Sigmoid colon (tissue), 7 donors: ENCODE measurements around the gene FFAR2. TPM values are rescaled to one million over a fixed set of nuclear protein-coding genes. Genes with fewer than 3 reads are reported as not detected.
"Not testable (repeated sequence)": the region's sequence is repeated elsewhere in the genome, so short reads cannot be mapped to it uniquely, and the experiment has no call there.

ENCODE experiments used
- DNase-seq: peaks from one replicate; pipeline ENCODE4 v3.0.0-alpha.2; 2019
- H3K27ac ChIP-seq, 4 donors: fragments of 200-600 bp; sonication (generic); one replicate each; pipeline ENCODE4 v1.5.1; 2016 to 2019; ENCODE audit warnings: mild to moderate bottlenecking in 1 of 4
- H3K27me3 ChIP-seq, 3 donors: fragments of 200-600 bp; sonication (generic); one replicate each; pipeline ENCODE4 v1.5.1; 2019; ENCODE audit warnings: mild to moderate bottlenecking in 1 of 3
- H3K36me3 ChIP-seq, 4 donors: fragments of 200-600 bp; sonication (generic); one replicate each; pipeline ENCODE4 v1.5.1; 2016 to 2019
- H3K4me1 ChIP-seq, 4 donors: fragments of 200-600 bp; sonication (generic); one replicate each; pipeline ENCODE4 v1.5.1; 2017 to 2019
- H3K4me3 ChIP-seq, 4 donors: fragments of 200-600 bp; sonication (generic); one replicate each; pipeline ENCODE4 v1.5.1; 2017 to 2019; ENCODE audit warnings: mild to moderate bottlenecking in 2 of 4, moderate library complexity in 1 of 4
- H3K9me3 ChIP-seq, 4 donors: fragments of 200-600 bp in 3 of 4; sonication (generic) in 3 of 4; one replicate each; pipeline versions ENCODE4 v1.5.1 to v1.6.1; 2013 to 2019
- EP300 ChIP-seq, 4 donors: sonication (generic); formaldehyde crosslinking; IDR thresholded peaks; one replicate each; pipeline ENCODE4 v1.6.1; 2017; ENCODE audit warnings: antibody characterized with exemption in 4 of 4
- POLR2A ChIP-seq, 2 donors: fragments of 450-650 bp; IDR thresholded peaks; one replicate each; pipeline ENCODE4 v1.6.1; 2016; ENCODE audit warnings: antibody characterized with exemption in 2 of 2, mild to moderate bottlenecking in 2 of 2, moderate library complexity in 2 of 2
- POLR2AphosphoS5 ChIP-seq, 4 donors: sonication (generic); formaldehyde crosslinking; IDR thresholded peaks; one replicate each; pipeline ENCODE4 v1.6.1; 2017; ENCODE audit warnings: antibody characterized with exemption in 4 of 4
- WGBS, 2 donors: extraction: QIAGEN DNeasy Blood & Tissue Kit; methylation state at CpG; one replicate each; pipeline ENCODE4 v1.1.7; 2013; 5-methylcytosine and 5-hydroxymethylcytosine counted together
- intact Hi-C: fragments of 100-400 bp; cut with DNase I; formaldehyde crosslinking; loops from one replicate; pipeline ENCODE4 v1.15.1; 2023
- polyA plus RNA-seq, 3 donors: library from polyadenylated mRNA; stranded (reverse); fragments of 200-250 nt; gene quantifications; one replicate each; pipeline ENCODE4 v1.2.3, GENCODE V29; 2013
- total RNA-seq, 4 donors: library from RNA; depleted of rRNA; stranded (reverse); fragments of >200 nt; gene quantifications; one replicate each; pipeline ENCODE4 v1.1.0, GENCODE V29; 2016
- TF ChIP-seq, protein P1 (sequence below), 4 experiments: fragments of 450-650 bp in 3 of 4; fragments of 200-600 bp in 1 of 4; IDR thresholded peaks; one replicate each; pipeline ENCODE4 v1.5.1; 2016 to 2019; ENCODE audit warnings: antibody characterized with exemption in 4 of 4, mild to moderate bottlenecking in 3 of 4, moderate library complexity in 2 of 4
- donor health status: healthy with polysubstance abuse.
- donor health status: Bipolar disorder and iron deficiency.
- donor health status: healthy.

FFAR2 gene
- total and polyA plus RNA-seq, 7 donors: 0.69 to 0.92 (median 0.81) TPM; not detected in 4

DNA sequence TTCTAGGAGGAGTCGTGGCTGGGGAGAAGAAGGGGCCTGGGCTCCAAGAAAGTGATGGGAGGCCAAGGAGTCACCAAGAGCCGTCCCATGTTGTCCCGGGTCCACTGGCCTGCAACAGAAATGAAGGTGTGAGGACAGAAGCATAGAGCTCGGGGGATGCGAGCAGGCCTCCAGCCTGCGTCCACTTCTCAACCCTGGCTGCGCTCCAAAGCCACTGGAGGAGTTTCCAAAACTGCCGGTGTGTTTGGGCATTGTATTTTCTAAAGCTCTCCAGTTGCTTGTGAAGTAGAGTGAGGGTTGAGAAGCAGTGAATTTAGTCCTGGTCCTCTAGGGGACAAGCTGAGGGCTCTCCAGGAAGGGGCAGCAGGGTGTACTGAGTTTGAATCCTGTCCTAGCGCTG lies 13.0 kb downstream of the FFAR2 start:
- no peak overlapping the region for H3K27ac ChIP-seq
- no peak for DNase-seq
- WGBS, 2 donors: 82 to 86% methylated on average over 9 of the region's 9 CpGs
- peaks cover 0 to 16% (median 7%) of the 10 kb centered on the region in 4 donors for H3K4me1 ChIP-seq
- no peaks in the 10 kb centered on the region for H3K27me3 ChIP-seq
- TF ChIP-seq, protein P1, sequence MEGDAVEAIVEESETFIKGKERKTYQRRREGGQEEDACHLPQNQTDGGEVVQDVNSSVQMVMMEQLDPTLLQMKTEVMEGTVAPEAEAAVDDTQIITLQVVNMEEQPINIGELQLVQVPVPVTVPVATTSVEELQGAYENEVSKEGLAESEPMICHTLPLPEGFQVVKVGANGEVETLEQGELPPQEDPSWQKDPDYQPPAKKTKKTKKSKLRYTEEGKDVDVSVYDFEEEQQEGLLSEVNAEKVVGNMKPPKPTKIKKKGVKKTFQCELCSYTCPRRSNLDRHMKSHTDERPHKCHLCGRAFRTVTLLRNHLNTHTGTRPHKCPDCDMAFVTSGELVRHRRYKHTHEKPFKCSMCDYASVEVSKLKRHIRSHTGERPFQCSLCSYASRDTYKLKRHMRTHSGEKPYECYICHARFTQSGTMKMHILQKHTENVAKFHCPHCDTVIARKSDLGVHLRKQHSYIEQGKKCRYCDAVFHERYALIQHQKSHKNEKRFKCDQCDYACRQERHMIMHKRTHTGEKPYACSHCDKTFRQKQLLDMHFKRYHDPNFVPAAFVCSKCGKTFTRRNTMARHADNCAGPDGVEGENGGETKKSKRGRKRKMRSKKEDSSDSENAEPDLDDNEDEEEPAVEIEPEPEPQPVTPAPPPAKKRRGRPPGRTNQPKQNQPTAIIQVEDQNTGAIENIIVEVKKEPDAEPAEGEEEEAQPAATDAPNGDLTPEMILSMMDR (IDR thresholded peaks at IDR 0.05): no peak
- TF ChIP-seq POLR2A (IDR thresholded peaks at IDR 0.05) (no peak), EP300 (IDR thresholded peaks at IDR 0.05) (no peak), POLR2AphosphoS5 (IDR thresholded peaks at IDR 0.05) (no peak)
- no peak overlapping the region for H3K4me3 ChIP-seq
- intact Hi-C loops: loop anchor here (10.0 kb wide), 1 partner anchor 106 kb away; the partner anchor contains the start of gene FFAR3
- H3K36me3 ChIP-seq: no peaks in the 10 kb centered on the region
- no peaks in the 10 kb centered on the region for H3K9me3 ChIP-seq

DNA sequence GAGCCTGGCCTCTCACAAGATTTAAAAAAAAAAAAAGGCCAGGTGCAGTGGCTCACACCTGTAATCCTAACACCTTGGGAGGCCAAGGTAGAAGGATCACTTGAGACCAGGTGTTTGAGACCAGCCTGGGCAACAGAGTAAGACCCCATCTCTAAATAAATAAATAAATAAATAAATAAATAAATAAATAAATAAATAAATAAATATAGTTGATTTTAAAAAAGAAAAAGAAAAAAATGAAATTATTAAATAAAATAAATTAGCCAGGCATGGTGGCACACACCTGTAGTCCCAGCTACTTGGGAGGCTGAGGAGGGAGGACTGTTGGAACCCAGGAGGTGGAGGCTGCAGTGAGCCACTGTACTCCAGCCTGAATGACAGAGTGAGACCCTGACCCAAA lies 13.7 kb downstream of the FFAR2 start:
- H3K4me3 ChIP-seq, DNase-seq, H3K27ac ChIP-seq, H3K27me3 ChIP-seq, H3K36me3 ChIP-seq, H3K9me3 ChIP-seq: not testable (repeated sequence)
- H3K4me1 ChIP-seq: peaks cover 0 to 16% (median 7%) of the 10 kb centered on the region in 4 donors
- intact Hi-C loops: loop anchor here (10.0 kb wide), 1 partner anchor 107 kb away; the partner anchor contains the start of gene FFAR3

DNA sequence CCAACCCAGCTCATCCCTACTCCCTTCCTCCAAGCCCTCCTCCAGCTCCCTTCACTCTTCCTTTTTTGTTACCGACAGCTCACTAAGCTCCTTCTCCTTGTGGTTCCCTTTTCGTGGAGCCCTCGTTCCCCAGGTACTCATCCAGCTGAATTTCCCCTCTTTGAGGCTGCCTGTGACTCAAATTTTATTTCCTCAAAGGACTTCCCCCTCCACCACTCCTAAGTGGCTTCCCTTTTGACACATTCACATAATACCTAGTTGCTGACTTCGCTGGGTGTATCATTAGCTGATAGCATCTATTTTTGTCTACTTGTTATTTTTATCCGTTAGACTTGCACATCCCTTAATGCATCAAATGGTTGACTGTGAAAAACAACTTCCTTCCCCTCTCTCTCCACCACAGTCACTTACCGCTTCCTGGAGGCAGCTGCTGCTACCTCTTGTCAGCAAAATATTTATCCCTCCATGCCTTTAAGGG lies 14.5 kb downstream of the FFAR2 start:
- intact Hi-C loops: loop anchor here (10.0 kb wide), 1 partner anchor 108 kb away; the partner anchor contains the start of gene FFAR3
- peaks cover 0 to 16% (median 7%) of the 10 kb centered on the region in 4 donors for H3K4me1 ChIP-seq
- TF ChIP-seq EP300 (IDR thresholded peaks at IDR 0.05): no peak
- TF ChIP-seq POLR2AphosphoS5 (IDR thresholded peaks at IDR 0.05): peak in 1 of 4 donors; percentile 37

DNA sequence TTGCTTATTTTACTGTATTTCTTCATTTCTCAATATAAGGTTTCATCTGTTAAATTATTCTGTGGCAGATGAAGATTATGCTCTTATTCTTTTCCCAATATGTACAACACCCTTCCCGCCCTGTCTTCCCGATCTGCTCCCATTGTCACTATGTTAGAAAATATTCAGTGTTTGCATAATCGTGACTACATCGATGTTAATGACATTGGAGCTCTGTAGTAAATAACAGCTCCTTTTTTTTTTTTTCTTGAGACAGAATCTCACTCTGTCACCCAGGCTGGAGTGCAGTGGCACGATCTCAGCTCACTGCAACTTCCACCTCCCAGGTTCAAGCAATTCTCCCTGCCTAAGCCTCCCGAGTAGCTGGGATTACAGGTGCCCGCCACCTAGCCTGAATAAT lies 14.9 kb downstream of the FFAR2 start:
- not testable (repeated sequence) for DNase-seq, H3K36me3 ChIP-seq, H3K27me3 ChIP-seq, H3K9me3 ChIP-seq, H3K4me3 ChIP-seq, H3K27ac ChIP-seq
- peaks cover 0 to 16% (median 7%) of the 10 kb centered on the region in 4 donors for H3K4me1 ChIP-seq
- WGBS, 2 donors: 64 to 80% methylated on average over 7 of the region's 7 CpGs
- intact Hi-C loops: loop anchor here (10.0 kb wide), 1 partner anchor 108 kb away; the partner anchor contains the start of gene FFAR3

More for the DNA sequence above, 14.5 kb downstream of the FFAR2 start:
- DNase-seq: no peak
- no peaks in the 10 kb centered on the region for H3K9me3 ChIP-seq
- no peaks in the 10 kb centered on the region for H3K27me3 ChIP-seq
- H3K36me3 ChIP-seq: no peaks in the 10 kb centered on the region
- no peak overlapping the region for H3K27ac ChIP-seq
- 22 to 47% methylated on average over 6 of the region's 6 CpGs for WGBS, 2 donors
- no peak overlapping the region for H3K4me3 ChIP-seq

DNA sequence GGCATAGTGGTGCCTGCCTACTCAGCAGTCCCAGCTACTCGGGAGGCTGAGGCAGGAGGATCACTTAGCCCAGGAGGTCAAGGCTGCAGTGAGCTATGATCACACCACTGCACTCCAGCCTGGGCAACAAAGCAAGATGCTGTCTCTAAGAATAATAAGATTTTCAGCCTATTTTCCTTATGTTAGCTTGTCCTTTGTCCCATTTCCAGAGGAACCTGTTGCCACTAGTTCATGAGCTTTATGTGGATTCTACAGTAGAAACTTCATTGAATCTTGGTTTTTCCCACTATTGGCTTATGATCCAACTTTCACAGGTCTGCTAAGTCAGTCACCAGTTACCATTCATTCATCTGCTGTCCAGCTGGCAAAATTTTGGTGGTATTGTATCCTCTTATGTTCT lies 18.2 kb downstream of the FFAR2 start:
- no peaks in the 10 kb centered on the region for H3K9me3 ChIP-seq
- H3K27me3 ChIP-seq: peaks cover 0 to 3% (median 0%) of the 10 kb centered on the region in 3 donors
- no peaks in the 10 kb centered on the region for H3K36me3 ChIP-seq
- DNase-seq: no peak
- no peaks in the 10 kb centered on the region for H3K4me1 ChIP-seq
- no peak overlapping the region for H3K27ac ChIP-seq
- WGBS, 2 donors: 92 to 95% methylated on average over 1 of the region's 1 CpG
- no peak overlapping the region for H3K4me3 ChIP-seq
- TF ChIP-seq POLR2A (IDR thresholded peaks at IDR 0.05): no peak
- TF ChIP-seq, protein P1 (IDR thresholded peaks at IDR 0.05): no peak
- no peak for TF ChIP-seq EP300 (IDR thresholded peaks at IDR 0.05)
- no peak for TF ChIP-seq POLR2AphosphoS5 (IDR thresholded peaks at IDR 0.05)
- intact Hi-C loops: loop anchor here (10.0 kb wide), 1 partner anchor 111 kb away; the partner anchor contains the start of gene FFAR3

DNA sequence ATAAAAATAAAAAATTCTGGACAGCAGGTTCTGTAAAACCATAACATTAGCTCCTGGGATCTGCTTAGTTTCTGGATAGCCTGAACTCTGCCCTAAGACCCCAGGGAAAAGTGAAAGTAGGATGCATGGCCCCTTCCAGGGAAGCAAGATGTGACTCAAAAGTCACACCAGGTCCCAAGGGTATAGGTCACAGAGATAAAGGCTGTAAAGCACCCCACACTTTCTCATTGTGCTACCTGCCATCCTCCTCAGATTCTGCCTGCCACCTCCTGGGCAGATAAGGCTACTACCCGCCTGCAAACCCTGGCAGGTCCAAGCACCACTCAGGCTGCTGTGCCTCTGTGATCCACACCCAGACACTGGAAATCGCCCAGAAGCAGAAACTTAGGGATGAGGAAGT lies 20.6 kb downstream of the FFAR2 start:
- H3K4me3 ChIP-seq: no peak overlapping the region
- H3K27ac ChIP-seq: no peak overlapping the region
- no peak for TF ChIP-seq POLR2AphosphoS5 (IDR thresholded peaks at IDR 0.05)
- TF ChIP-seq EP300 (IDR thresholded peaks at IDR 0.05): no peak
- TF ChIP-seq, protein P1 (IDR thresholded peaks at IDR 0.05): peak in 2 of 4 experiments; percentile 27 to 38
- TF ChIP-seq POLR2A (IDR thresholded peaks at IDR 0.05): no peak
- 7 to 30% methylated on average over 2 of the region's 2 CpGs for WGBS, 2 donors
- H3K36me3 ChIP-seq: no peaks in the 10 kb centered on the region
- H3K4me1 ChIP-seq: no peaks in the 10 kb centered on the region
- H3K27me3 ChIP-seq: peaks cover 0 to 3% (median 0%) of the 10 kb centered on the region in 3 donors
- DNase-seq: no peak
- H3K9me3 ChIP-seq: no peaks in the 10 kb centered on the region
- intact Hi-C loops: loop anchor here (10.0 kb wide), 1 partner anchor 114 kb away; the partner anchor contains the start of gene FFAR3
